Kidney (tissue), 14 donors: Measurements from ENCODE around the gene ISM2. TPM values are rescaled to one million over a fixed set of nuclear protein-coding genes. Genes with fewer than 3 reads are reported as not detected.

Experiments used
- DNase-seq, 5 donors: peaks; one replicate each; pipeline ENCODE4 v3.0.0-alpha.2; 2013 to 2020
- FAIRE-seq: peaks from 2 replicates; lab custom pipeline; 2012; peaks lifted over from hg19 to GRCh38; lab: Jason Lieb, UNC
- H3K27ac ChIP-seq, 2 donors: one replicate each; pipeline ENCODE4 v1.7.0; 2013; ENCODE audit warnings: low read depth in 2 of 2, low read length in 2 of 2, inconsistent platforms in 1 of 2
- H3K27me3 ChIP-seq: one replicate; pipeline ENCODE4 v1.7.1; 2013; ENCODE audit warnings: low read length, inconsistent platforms; ENCODE audit not compliant: control insufficient read depth, insufficient read depth
- H3K36me3 ChIP-seq, 3 donors: one replicate each; pipeline versions ENCODE4 v1.7.0 to v1.7.1; 2013; ENCODE audit warnings: low read length in 3 of 3, control low read depth in 1 of 3, inconsistent platforms in 1 of 3; ENCODE audit not compliant: insufficient read depth in 3 of 3, control insufficient read depth in 2 of 3
- H3K4me1 ChIP-seq, 3 donors: one replicate each; pipeline versions ENCODE4 v1.7.0 to v1.7.1; 2013; ENCODE audit warnings: low read length in 3 of 3, inconsistent platforms in 1 of 3, low read depth in 1 of 3; ENCODE audit not compliant: control insufficient read depth in 2 of 3, insufficient read depth in 2 of 3
- H3K4me3 ChIP-seq, 3 donors: one replicate each; pipeline versions ENCODE4 v1.7.0 to v1.8.1; 2013; ENCODE audit warnings: low read length in 3 of 3, control low read depth in 1 of 3, inconsistent platforms in 1 of 3
- H3K9ac ChIP-seq, 3 donors: one replicate each; pipeline versions ENCODE4 v1.7.0 to v1.7.1; 2013; ENCODE audit warnings: low read length in 3 of 3, control low read depth in 1 of 3, inconsistent platforms in 1 of 3
- H3K9me3 ChIP-seq, 3 donors: one replicate each; pipeline versions ENCODE4 v1.7.0 to v1.7.1; 2013; ENCODE audit warnings: low read length in 3 of 3, control low read depth in 1 of 3, inconsistent platforms in 1 of 3; ENCODE audit not compliant: control insufficient read depth in 2 of 3, insufficient read depth in 1 of 3
- intact Hi-C: fragments of 100-400 bp; cut with DNase I; formaldehyde crosslinking; loops from one replicate; pipeline ENCODE4 v1.11.1; 2022
- polyA plus RNA-seq: library from polyadenylated mRNA; stranded (reverse); fragments of 350-450 nt; fragmentation: Illumina TruSeq; extraction: RNeasy Lipid Tissue Mini Kit (QIAGEN cat#74804); gene quantifications from one replicate; pipeline ENCODE4 v1.2.3, GENCODE V29; 2014; ENCODE audit warnings: low read depth, low replicate concordance; ENCODE audit not compliant: insufficient read depth
- total RNA-seq: library from RNA; stranded (reverse); fragmentation: NEBNext Ultra II Directional; extraction: Animal tissue kit (Norgen Biotek cat#: 25700); gene quantifications from one replicate; pipeline ENCODE4 v1.2.1, GENCODE V29; 2021
- TF ChIP-seq, protein P1 (sequence below): IDR thresholded peaks from 3 replicates; pipeline ENCODE4 v1.5.1; 2012; ENCODE audit warnings: mild to moderate bottlenecking, moderate library complexity, borderline replicate concordance; ENCODE audit not compliant: insufficient read depth; ENCODE audit errors: extremely low read depth
- donor health status: control.
- donor health status: control.
- donor health status: control.
- donor health status: control.
- donor health status: control.
- donor health status: DM: yes; HTN: yes; CAD: no.
- donor health status: Normal renal cell carcinoma (clear cell type).

Gene ISM2
- total and polyA plus RNA-seq, 2 donors from 2014 or later: 0.57 to 0.80 TPM

- no peak overlapping the region for H3K4me3 ChIP-seq
- no peaks in the 10 kb centered on the region for H3K4me1 ChIP-seq
- no peak overlapping the region for H3K27ac ChIP-seq
- TF ChIP-seq, protein P1, sequence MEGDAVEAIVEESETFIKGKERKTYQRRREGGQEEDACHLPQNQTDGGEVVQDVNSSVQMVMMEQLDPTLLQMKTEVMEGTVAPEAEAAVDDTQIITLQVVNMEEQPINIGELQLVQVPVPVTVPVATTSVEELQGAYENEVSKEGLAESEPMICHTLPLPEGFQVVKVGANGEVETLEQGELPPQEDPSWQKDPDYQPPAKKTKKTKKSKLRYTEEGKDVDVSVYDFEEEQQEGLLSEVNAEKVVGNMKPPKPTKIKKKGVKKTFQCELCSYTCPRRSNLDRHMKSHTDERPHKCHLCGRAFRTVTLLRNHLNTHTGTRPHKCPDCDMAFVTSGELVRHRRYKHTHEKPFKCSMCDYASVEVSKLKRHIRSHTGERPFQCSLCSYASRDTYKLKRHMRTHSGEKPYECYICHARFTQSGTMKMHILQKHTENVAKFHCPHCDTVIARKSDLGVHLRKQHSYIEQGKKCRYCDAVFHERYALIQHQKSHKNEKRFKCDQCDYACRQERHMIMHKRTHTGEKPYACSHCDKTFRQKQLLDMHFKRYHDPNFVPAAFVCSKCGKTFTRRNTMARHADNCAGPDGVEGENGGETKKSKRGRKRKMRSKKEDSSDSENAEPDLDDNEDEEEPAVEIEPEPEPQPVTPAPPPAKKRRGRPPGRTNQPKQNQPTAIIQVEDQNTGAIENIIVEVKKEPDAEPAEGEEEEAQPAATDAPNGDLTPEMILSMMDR: no peak
- H3K36me3 ChIP-seq: peaks cover 9 to 61% (median 49%) of the 10 kb centered on the region in 3 donors
- H3K9me3 ChIP-seq: peaks cover 0 to 2% (median 0%) of the 10 kb centered on the region in 3 donors
- intact Hi-C loops: no loop called here
- FAIRE-seq (no peak), DNase-seq (no peak)
- H3K27me3 ChIP-seq: no peaks in the 10 kb centered on the region
- H3K9ac ChIP-seq: no peak overlapping the region
Observed at GRCh38 chr14:77424862-77425261, 73.8 kb downstream of the ISM2 start.

Other genes starting within 250 kb of the ISM2 start
- gene NGB, start 227.6 kb downstream of the ISM2 start, total RNA-seq: not detected
- gene NGB, start 227.6 kb downstream of the ISM2 start, polyA plus RNA-seq: not detected
- gene POMT2, start 177.9 kb downstream of the ISM2 start, total RNA-seq: 34.7 TPM
- 18.2 TPM for gene POMT2, start 177.9 kb downstream of the ISM2 start, polyA plus RNA-seq
- 17.0 TPM for gene GSTZ1, start 177.8 kb downstream of the ISM2 start, total RNA-seq
- 64.7 TPM for gene GSTZ1, start 177.8 kb downstream of the ISM2 start, polyA plus RNA-seq
- gene TMED8, start 121.7 kb downstream of the ISM2 start, total RNA-seq: 17.1 TPM
- gene TMED8, start 121.7 kb downstream of the ISM2 start, polyA plus RNA-seq: 6.7 TPM
- 6.2 TPM for gene SAMD15, start 121.4 kb downstream of the ISM2 start, total RNA-seq
- 1.8 TPM for gene SAMD15, start 121.4 kb downstream of the ISM2 start, polyA plus RNA-seq
- 0.57 TPM for gene NOXRED1, start 75.3 kb downstream of the ISM2 start, total RNA-seq
- gene NOXRED1, start 75.3 kb downstream of the ISM2 start, polyA plus RNA-seq: 0.28 TPM
- gene VIPAS39, start 41.2 kb downstream of the ISM2 start, total RNA-seq: 16.6 TPM
- gene VIPAS39, start 41.2 kb downstream of the ISM2 start, polyA plus RNA-seq: 14.1 TPM
- 92.0 TPM for gene AHSA1, start 40.7 kb downstream of the ISM2 start, total RNA-seq
- gene AHSA1, start 40.7 kb downstream of the ISM2 start, polyA plus RNA-seq: 149 TPM
- gene SPTLC2, start 117.8 kb upstream of the ISM2 start, total RNA-seq: 66.1 TPM
- gene SPTLC2, start 117.8 kb upstream of the ISM2 start, polyA plus RNA-seq: 17.0 TPM
- gene ALKBH1, start 209.2 kb upstream of the ISM2 start, total RNA-seq: 10.5 TPM
- gene ALKBH1, start 209.2 kb upstream of the ISM2 start, polyA plus RNA-seq: 11.5 TPM
- gene SLIRP, start 209.3 kb upstream of the ISM2 start, total RNA-seq: 91.6 TPM
- gene SLIRP, start 209.3 kb upstream of the ISM2 start, polyA plus RNA-seq: 418 TPM